ENCODE results near the gene C9orf153.

C9orf153 gene

DNA sequence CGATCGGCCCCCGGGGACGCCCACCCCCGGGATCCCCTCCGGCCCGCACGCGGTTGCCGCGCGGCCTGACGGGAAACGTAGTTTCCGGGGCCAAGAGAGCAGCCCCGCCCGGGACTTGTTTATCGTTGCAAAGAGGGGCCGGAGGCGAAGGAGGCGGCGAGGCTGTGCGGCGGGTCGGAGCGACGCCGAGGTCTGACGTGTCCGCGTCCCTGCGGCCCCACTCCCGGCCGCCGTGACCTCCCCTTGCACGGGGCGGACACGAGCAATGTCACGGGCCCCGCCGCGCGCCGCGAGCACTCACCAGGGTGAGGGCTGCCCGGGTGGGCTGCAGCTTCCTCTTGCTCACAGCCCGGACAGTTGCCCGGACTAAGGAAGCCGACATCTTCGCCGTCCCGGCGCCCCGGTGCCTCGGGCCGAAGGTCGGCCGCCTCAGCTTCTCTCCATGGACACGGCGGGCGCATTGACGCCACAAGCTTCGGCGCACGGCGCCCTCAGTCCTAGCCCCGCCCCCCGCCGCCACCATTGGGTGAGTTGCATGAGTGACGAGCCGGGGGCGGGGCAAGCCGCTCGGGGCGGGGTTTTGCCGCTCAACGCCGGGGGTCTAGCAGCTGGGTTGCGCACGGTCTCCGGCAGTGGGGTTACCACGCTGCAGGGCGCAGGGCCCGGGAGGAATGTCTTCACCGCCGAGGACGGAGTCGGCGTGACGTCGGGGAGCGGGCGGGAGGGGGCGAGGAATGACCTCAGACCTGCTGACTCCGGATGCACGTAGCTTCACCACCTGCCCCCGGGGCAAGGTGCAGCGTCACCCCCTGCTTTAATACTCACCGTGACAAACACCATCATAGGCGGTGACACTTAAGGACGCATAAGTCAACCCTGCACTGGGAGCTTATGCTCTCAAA lies 22.9 kb upstream of the C9orf153 start, which contains the start of gene ISCA1:
Gene ISCA1 (minus strand): TSS at position 462 of the 902 bp plus-strand sequence. CDS start 80 bp downstream, at position 382.
- peak; percentile 59 for DNase-seq (ENCODE audit: low read depth)
- TF ChIP-seq, protein P1, sequence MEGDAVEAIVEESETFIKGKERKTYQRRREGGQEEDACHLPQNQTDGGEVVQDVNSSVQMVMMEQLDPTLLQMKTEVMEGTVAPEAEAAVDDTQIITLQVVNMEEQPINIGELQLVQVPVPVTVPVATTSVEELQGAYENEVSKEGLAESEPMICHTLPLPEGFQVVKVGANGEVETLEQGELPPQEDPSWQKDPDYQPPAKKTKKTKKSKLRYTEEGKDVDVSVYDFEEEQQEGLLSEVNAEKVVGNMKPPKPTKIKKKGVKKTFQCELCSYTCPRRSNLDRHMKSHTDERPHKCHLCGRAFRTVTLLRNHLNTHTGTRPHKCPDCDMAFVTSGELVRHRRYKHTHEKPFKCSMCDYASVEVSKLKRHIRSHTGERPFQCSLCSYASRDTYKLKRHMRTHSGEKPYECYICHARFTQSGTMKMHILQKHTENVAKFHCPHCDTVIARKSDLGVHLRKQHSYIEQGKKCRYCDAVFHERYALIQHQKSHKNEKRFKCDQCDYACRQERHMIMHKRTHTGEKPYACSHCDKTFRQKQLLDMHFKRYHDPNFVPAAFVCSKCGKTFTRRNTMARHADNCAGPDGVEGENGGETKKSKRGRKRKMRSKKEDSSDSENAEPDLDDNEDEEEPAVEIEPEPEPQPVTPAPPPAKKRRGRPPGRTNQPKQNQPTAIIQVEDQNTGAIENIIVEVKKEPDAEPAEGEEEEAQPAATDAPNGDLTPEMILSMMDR (conservative IDR thresholded peaks at IDR 0.05; ENCODE audit: low read depth, low read length), result no peak
- H3K4me3 ChIP-seq (ENCODE audit: low read length), result peak within 1 kb of the TSS; percentile 87

DNA sequence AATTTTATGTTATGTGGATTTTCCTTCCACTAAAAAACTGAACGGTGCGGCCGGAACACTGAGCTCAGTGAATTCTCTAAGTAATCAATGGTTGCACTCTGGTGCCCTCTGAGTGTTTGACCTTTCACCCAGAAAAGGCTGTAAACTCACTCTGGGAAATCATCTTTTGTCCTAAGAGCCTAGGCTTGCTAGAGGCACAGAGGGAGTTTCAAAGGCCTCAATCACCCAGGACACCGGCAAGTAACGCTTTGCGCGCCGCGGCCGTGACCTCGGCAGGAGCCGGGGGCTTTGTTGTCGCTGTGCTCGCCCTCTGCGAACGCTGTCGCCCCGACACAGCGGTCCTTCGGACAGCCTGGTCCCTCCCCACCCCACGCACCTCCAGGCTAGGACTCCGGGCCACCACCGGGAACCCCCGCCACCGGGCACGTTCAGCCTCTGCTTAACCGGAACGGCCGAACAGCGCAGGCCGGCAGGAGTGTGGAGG lies 22.2 kb upstream of the C9orf153 start:
- no peak for DNase-seq (ENCODE audit: low read depth)
- TF ChIP-seq, protein P1 (conservative IDR thresholded peaks at IDR 0.05; ENCODE audit: low read depth, low read length), result no peak

DNA sequence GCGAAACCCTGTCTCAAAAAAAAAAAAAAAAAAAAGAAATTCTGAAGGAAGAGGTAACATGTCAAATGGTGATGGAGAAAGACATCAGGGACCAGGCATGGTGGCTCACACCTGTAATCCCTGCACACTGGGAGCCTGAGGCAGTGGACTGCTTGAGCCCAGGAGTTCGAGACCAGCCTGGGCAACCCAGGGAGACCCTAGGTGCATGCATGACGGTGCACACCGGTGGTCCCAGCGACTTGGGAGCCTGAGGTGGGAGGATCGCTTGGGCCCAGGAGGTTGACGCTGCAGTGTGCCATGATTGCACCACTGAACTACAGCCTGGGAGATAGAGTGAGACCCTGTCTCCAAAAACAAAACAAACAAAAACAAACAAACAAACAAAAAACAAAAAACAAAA lies 21.1 kb upstream of the C9orf153 start:
- no peak overlapping the region for H3K4me3 ChIP-seq (ENCODE audit: low read length)
- no peak for DNase-seq (ENCODE audit: low read depth)
- TF ChIP-seq, protein P1 (conservative IDR thresholded peaks at IDR 0.05; ENCODE audit: low read depth, low read length), result no peak

More for the DNA sequence above, 22.2 kb upstream of the C9orf153 start:
- H3K4me3 ChIP-seq (ENCODE audit: low read length), result peak overlapping the region; percentile 87

DNA sequence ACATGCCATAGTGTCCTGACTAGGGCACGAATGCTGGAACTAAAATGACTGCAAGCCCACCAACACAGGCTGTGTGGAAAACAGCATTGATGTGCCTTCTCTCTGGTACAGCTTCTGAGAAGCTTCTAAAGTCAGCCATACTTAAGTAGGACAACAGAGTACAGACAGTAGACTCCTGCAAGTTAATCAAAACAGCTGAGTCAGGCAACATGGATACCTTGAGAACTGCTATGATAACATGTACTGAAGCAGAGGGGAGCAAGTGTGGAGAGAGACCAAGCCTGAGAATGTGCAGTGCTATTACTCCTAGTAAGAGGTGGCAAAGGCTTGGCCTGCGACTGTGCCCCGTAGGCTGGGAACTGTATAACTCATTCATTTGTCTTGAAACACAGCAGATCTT lies 20.4 kb upstream of the C9orf153 start:
- no peak for DNase-seq (ENCODE audit: low read depth)
- TF ChIP-seq, protein P1 (conservative IDR thresholded peaks at IDR 0.05; ENCODE audit: low read depth, low read length), result no peak
- no peak overlapping the region for H3K4me3 ChIP-seq (ENCODE audit: low read length)

DNA sequence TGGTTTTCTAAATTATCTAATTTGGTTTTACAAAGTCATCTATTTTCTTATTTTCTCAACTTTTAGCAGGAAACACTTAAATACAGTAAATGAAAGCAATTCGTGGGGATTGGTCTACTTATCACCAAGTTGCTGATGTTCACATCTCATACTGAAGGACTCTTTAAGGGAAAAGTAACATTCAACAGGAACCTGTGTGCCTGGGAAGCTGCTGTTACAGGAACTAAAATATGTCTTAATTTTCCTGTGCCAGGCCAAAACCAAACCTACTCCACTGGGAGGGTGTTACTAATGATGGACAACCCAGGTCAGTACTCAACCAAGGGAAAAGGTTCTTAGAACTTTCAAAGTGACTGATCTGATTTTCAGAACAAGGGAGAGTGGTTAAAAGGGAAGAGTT lies 17.6 kb upstream of the C9orf153 start:
- DNase-seq (ENCODE audit: low read depth), result no peak
- TF ChIP-seq, protein P1 (conservative IDR thresholded peaks at IDR 0.05; ENCODE audit: low read depth, low read length), result no peak

DNA sequence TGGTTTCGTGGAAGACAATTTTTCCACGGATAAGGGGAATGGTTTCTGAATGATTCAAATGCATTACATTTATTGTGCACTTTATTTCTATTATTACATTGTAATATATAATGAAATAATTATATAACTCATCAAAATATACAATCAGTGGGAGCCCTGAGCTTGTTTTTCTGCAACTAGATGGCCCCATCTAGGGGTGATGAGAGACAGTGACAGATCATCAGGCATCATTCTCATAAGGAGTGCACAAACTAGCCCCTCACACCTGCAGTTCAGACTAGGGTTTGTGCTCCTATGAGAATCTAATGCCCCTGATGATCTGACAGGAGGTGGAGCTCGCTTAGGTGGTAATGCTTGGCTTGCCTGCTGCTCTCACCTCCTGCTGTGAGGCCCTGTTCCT lies 16.5 kb upstream of the C9orf153 start:
- no peak for DNase-seq (ENCODE audit: low read depth)
- TF ChIP-seq, protein P1 (conservative IDR thresholded peaks at IDR 0.05; ENCODE audit: low read depth, low read length), result peak; percentile 33

More for the DNA sequence above, 17.6 kb upstream of the C9orf153 start:
- H3K4me3 ChIP-seq (ENCODE audit: low read length), result no peak overlapping the region

More for the DNA sequence above, 16.5 kb upstream of the C9orf153 start:
- H3K4me3 ChIP-seq (ENCODE audit: low read length), result no peak overlapping the region
